HepG2 (cell line): ENCODE data around the gene S100A16. TPM values are rescaled to one million over a fixed set of nuclear protein-coding genes. Genes with fewer than 3 reads are reported as not detected.

Experiments
- ATAC-seq: fragments of 200-7000 bp; cut with Tn5 transposase; 3 replicates; pipeline ENCODE4 v1.9.1; 2020; ENCODE audit warnings: mild to moderate bottlenecking, moderate library complexity
- BruUV-seq: library from RNA; stranded (reverse); fragments of 400-500 nt; replicated peaks from 2 replicates; lab custom pipeline; 2021; lab: Mats Ljungman, UMichigan
- CTCF ChIA-PET: fragments of 300-600 bp; formaldehyde crosslinking; extraction: SDS; loops from one replicate; lab custom pipeline; 2021; ENCODE audit warnings: low total read pairs, inconsistent platforms, low intra/inter-chr PET ratio; lab: Yijun Ruan, JAX
- POLR2A ChIA-PET: fragments of 350-600 bp; sonication (Branson Sonifier 250); formaldehyde crosslinking; loops from one replicate; lab custom pipeline; 2020; ENCODE audit warnings: antibody characterized with exemption, inconsistent platforms; lab: Yijun Ruan, JAX
- DNase-seq: peaks from one replicate; pipeline ENCODE4 v3.0.0-alpha.2; 2015; ENCODE audit warnings: low spot score
- FAIRE-seq: peaks from 3 replicates; lab custom pipeline; 2011; peaks lifted over from hg19 to GRCh38; lab: Jason Lieb, UNC
- H2AFZ ChIP-seq: one replicate; pipeline ENCODE4 v1.6.1; 2011; ENCODE audit warnings: low read length, inconsistent platforms
- H3K27ac ChIP-seq: fragments of 300-600 bp; 3 replicates; pipeline ENCODE4 v1.8.0; 2011; ENCODE audit warnings: mixed run types, mild to moderate bottlenecking, mixed read lengths, low read length, inconsistent platforms; ENCODE audit not compliant: insufficient read depth; ENCODE audit errors: extremely low read length
- H3K27me3 ChIP-seq, 2 experiments: fragments of 200-600 bp in 1 of 2; 2 replicates in 1 of 2; 3 replicates in 1 of 2; pipeline versions ENCODE4 v1.6.0 to v1.8.0; 2011; ENCODE audit warnings: low read length in 2 of 2, mild to moderate bottlenecking in 2 of 2, moderate library complexity in 2 of 2, inconsistent platforms in 1 of 2; ENCODE audit not compliant: insufficient read depth in 2 of 2, control insufficient read depth in 1 of 2
- H3K36me3 ChIP-seq, 2 experiments: fragments of 200-600 bp in 1 of 2; replicated peaks in 1 of 2; 2 replicates in 1 of 2; 3 replicates in 1 of 2; pipeline versions ENCODE4 v1.5.1 to v1.8.0; 2011; ENCODE audit warnings: low read length in 2 of 2, inconsistent platforms in 1 of 2; ENCODE audit not compliant: insufficient read depth in 2 of 2, control insufficient read depth in 1 of 2
- H3K4me1 ChIP-seq: 2 replicates; pipeline ENCODE4 v1.5.1; 2012; ENCODE audit warnings: low read length, inconsistent platforms; ENCODE audit not compliant: insufficient read depth
- H3K4me2 ChIP-seq: 2 replicates; pipeline ENCODE4 v1.6.0; 2011; ENCODE audit warnings: low read depth, low read length, inconsistent platforms
- H3K4me3 ChIP-seq, 3 experiments: fragments of 200-600 bp in 1 of 3; sonication (generic), shearing (Covaris generic) in 1 of 3; replicated peaks in 1 of 3; 2 replicates each; pipeline ENCODE4 v1.5.1; 2011 to 2016; ENCODE audit warnings: low read length in 3 of 3, inconsistent platforms in 2 of 3, low read depth in 2 of 3, mild to moderate bottlenecking in 2 of 3, control low read depth in 1 of 3, mixed read lengths in 1 of 3; ENCODE audit not compliant: insufficient read depth in 1 of 3
- H3K79me2 ChIP-seq: one replicate; pipeline ENCODE4 v1.6.1; 2011; ENCODE audit warnings: low read length, inconsistent platforms; ENCODE audit not compliant: insufficient read depth
- H3K9ac ChIP-seq: 2 replicates; pipeline ENCODE4 v1.6.0; 2011; ENCODE audit warnings: mild to moderate bottlenecking, low read depth, low read length, inconsistent platforms; ENCODE audit not compliant: insufficient read depth
- H3K9me3 ChIP-seq: 2 replicates; pipeline ENCODE4 v1.5.1; 2012; ENCODE audit warnings: mild to moderate bottlenecking, low read length
- H4K20me1 ChIP-seq: 2 replicates; pipeline ENCODE4 v1.6.0; 2011; ENCODE audit warnings: inconsistent platforms, mild to moderate bottlenecking, low read length, moderate library complexity; ENCODE audit not compliant: insufficient read depth
- ARHGAP35 ChIP-seq: sonication (generic); formaldehyde crosslinking; IDR thresholded peaks from 2 replicates; pipeline ENCODE4 v1.9.0; 2022; ENCODE audit warnings: mild to moderate bottlenecking, inconsistent platforms, moderate library complexity, missing genetic modification reagents, borderline replicate concordance
- HOXA7 ChIP-seq: sonication (generic); formaldehyde crosslinking; IDR thresholded peaks from 2 replicates; pipeline ENCODE4 v1.8.1; 2022; ENCODE audit warnings: mild to moderate bottlenecking, missing genetic modification reagents, moderate library complexity
- MTA3 ChIP-seq: sonication (generic); formaldehyde crosslinking; IDR thresholded peaks from 2 replicates; pipeline ENCODE4 v1.4.0; 2020; ENCODE audit warnings: missing genetic modification reagents
- ZMAT3 ChIP-seq: sonication (generic); formaldehyde crosslinking; conservative IDR thresholded peaks from 2 replicates; pipeline ENCODE4 v1.7.0; 2021; ENCODE audit warnings: missing genetic modification reagents
- ZNF598 ChIP-seq: sonication (generic); formaldehyde crosslinking; IDR thresholded peaks from 2 replicates; pipeline ENCODE4 v1.5.1; 2020; ENCODE audit warnings: mild to moderate bottlenecking, missing genetic modification reagents, borderline replicate concordance
- ZNF605 ChIP-seq: sonication (generic); formaldehyde crosslinking; IDR thresholded peaks from 2 replicates; pipeline ENCODE4 v1.8.0; 2022; ENCODE audit warnings: mild to moderate bottlenecking, missing genetic modification reagents
- ZNF737 ChIP-seq: sonication (generic); formaldehyde crosslinking; IDR thresholded peaks from 2 replicates; pipeline ENCODE4 v1.5.0; 2020; ENCODE audit warnings: missing genetic modification reagents, mild to moderate bottlenecking, borderline replicate concordance
- WGBS: methylation state at CpG from one replicate; pipeline ENCODE4 v1.1.6; 2017; ENCODE audit warnings: low lambda C conversion rate; 5-methylcytosine and 5-hydroxymethylcytosine counted together
- in situ Hi-C: cut with HindIII; loops from 2 replicates; pipeline ENCODE4 v1.10.0; 2017; ENCODE audit warnings: low pct_unique_long_range_greater_than_20kb; ENCODE audit not compliant: extremely low pct_ligation_motif_present
- intact Hi-C: fragments of 100-400 bp; cut with micrococcal nuclease; formaldehyde crosslinking; loops from one replicate; pipeline ENCODE4 v1.10.0; 2022; ENCODE audit not compliant: unreplicated experiment
- polyA plus RNA-seq, 8 experiments: library from polyadenylated mRNA; depleted of rRNA in 3 of 8; stranded (reverse) in 7 of 8; unstranded in 1 of 8; fragments of >200 nt; fragmentation: Illumina TruSeq in 4 of 8; extraction: Trizol in 4 of 8; gene quantifications; 2 replicates each; pipeline versions ENCODE4 v1.2.1 to v1.2.3, GENCODE V29; 2011 to 2016; ENCODE audit warnings: low read depth in 4 of 8, missing spikeins in 1 of 8, mixed read lengths in 1 of 8; ENCODE audit not compliant: insufficient read depth in 1 of 8
- total RNA-seq, 5 experiments: library from RNA; depleted of rRNA; stranded (reverse); fragments of >200 nt; fragmentation: Illumina TruSeq; extraction: Trizol; gene quantifications; 2 replicates each; pipeline ENCODE4 v1.2.3, GENCODE V29; 2016; ENCODE audit warnings: low read depth in 1 of 5
- TF ChIP-seq, protein P1 (sequence below): sonication (generic); formaldehyde crosslinking; IDR thresholded peaks from 2 replicates; pipeline ENCODE4 v1.4.0; 2020; ENCODE audit warnings: missing genetic modification reagents
- TF ChIP-seq, protein P2 (sequence below): sonication (generic); formaldehyde crosslinking; conservative IDR thresholded peaks from 2 replicates; pipeline ENCODE4 v1.8.1; 2023; ENCODE audit warnings: missing genetic modification reagents

The S100A16 gene
- total and polyA plus RNA-seq, 2 of the 13 experiments (the other 11 are each of a cell fraction or from before 2014, with no cell fraction given) = 46.0 to 195 TPM

DNA sequence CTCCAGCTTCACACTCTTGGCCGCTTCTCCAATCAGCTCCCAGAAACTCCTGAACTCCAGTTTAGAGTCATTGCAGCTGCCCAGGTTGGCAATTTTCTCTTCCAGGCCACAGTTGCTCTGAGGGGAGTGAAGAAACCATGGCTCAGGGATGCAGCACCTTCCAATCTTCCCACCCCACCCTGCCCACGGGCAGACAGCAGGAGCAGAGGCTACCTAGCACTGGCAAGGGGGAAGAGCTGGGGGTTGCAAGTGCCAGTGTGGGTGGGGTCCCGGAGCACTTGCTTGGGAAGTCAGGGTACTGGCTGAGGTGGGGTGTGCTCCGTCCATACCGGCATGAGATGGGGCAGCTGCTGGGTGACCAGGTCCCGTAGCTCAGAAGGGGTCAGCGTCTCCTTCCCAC is 2.0 kb upstream of the S100A16 start:
- H4K20me1 ChIP-seq = no peaks in the 10 kb centered on the region
- DNase-seq (no peak), FAIRE-seq (no peak), ATAC-seq (no peak)
- intact Hi-C loops (no loop called here), in situ Hi-C loops (no loop called here)
- H3K27me3 ChIP-seq = no peaks in the 10 kb centered on the region
- 89% methylated on average over 3 of the region's 7 CpGs for WGBS
- TF ChIP-seq ARHGAP35 (CRISPR knock-in tag) (no peak), ZMAT3 (CRISPR knock-in tag) (no peak), ZNF598 (CRISPR knock-in tag) (no peak), HOXA7 (CRISPR knock-in tag) (no peak), MTA3 (CRISPR knock-in tag) (no peak), ZNF605 (CRISPR knock-in tag) (no peak), ZNF737 (no peak)
- TF ChIP-seq, protein P1, sequence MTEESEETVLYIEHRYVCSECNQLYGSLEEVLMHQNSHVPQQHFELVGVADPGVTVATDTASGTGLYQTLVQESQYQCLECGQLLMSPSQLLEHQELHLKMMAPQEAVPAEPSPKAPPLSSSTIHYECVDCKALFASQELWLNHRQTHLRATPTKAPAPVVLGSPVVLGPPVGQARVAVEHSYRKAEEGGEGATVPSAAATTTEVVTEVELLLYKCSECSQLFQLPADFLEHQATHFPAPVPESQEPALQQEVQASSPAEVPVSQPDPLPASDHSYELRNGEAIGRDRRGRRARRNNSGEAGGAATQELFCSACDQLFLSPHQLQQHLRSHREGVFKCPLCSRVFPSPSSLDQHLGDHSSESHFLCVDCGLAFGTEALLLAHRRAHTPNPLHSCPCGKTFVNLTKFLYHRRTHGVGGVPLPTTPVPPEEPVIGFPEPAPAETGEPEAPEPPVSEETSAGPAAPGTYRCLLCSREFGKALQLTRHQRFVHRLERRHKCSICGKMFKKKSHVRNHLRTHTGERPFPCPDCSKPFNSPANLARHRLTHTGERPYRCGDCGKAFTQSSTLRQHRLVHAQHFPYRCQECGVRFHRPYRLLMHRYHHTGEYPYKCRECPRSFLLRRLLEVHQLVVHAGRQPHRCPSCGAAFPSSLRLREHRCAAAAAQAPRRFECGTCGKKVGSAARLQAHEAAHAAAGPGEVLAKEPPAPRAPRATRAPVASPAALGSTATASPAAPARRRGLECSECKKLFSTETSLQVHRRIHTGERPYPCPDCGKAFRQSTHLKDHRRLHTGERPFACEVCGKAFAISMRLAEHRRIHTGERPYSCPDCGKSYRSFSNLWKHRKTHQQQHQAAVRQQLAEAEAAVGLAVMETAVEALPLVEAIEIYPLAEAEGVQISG = no peak
- TF ChIP-seq, protein P2, sequence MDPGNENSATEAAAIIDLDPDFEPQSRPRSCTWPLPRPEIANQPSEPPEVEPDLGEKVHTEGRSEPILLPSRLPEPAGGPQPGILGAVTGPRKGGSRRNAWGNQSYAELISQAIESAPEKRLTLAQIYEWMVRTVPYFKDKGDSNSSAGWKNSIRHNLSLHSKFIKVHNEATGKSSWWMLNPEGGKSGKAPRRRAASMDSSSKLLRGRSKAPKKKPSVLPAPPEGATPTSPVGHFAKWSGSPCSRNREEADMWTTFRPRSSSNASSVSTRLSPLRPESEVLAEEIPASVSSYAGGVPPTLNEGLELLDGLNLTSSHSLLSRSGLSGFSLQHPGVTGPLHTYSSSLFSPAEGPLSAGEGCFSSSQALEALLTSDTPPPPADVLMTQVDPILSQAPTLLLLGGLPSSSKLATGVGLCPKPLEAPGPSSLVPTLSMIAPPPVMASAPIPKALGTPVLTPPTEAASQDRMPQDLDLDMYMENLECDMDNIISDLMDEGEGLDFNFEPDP (CRISPR knock-in tag) = no peak
- no peak overlapping the region for H3K27ac ChIP-seq
- H3K4me2 ChIP-seq = no peak overlapping the region
- no peaks in the 10 kb centered on the region for H3K9me3 ChIP-seq
- H3K79me2 ChIP-seq = peaks cover 6% of the 10 kb centered on the region
- H2AFZ ChIP-seq = no peak overlapping the region
- BruUV-seq = no TSS peak
- peaks cover 70% of the 10 kb centered on the region for H3K4me1 ChIP-seq
- no peak overlapping the region for H3K9ac ChIP-seq
- H3K4me3 ChIP-seq = no peak overlapping the region
- POLR2A ChIA-PET = interaction anchor here (5.4 to 12.2 kb wide), 2 partner anchors 10 to 20 kb away, joined by 63 to 390 read pairs; partner anchors contain the start of genes CHTOP, S100A1 and S100A13
- peaks cover 0 to 1% of the 10 kb centered on the region in 2 experiments; a peak in 1 of 5 replicates for H3K36me3 ChIP-seq
- CTCF ChIA-PET = no interaction called here
